Measurements from ENCODE around the gene ADAMTSL3.

DNA sequence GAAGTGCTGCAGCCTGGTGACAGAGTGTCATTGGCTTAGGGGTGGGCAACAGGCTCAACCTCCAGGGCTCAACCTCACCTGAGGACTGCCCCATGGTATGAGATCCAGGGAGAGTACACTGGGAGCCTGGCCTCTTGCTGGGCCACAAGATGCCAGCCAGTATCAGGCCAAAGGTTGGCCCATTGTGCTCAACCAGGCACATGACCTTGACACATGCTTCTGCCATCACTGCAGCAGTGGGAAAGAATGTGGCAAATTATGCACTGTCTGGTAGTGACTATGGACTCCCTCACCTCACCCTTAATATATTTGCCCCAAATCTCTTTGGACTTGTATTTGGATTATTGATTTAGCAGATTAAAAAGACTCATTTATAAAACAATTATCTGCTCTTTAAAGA is 347.7 kb downstream of the ADAMTSL3 start:
- no peak for TF ChIP-seq EZH2phosphoT487 (IDR thresholded peaks at IDR 0.05; ENCODE audit: borderline replicate concordance)
- TF ChIP-seq, protein P1, sequence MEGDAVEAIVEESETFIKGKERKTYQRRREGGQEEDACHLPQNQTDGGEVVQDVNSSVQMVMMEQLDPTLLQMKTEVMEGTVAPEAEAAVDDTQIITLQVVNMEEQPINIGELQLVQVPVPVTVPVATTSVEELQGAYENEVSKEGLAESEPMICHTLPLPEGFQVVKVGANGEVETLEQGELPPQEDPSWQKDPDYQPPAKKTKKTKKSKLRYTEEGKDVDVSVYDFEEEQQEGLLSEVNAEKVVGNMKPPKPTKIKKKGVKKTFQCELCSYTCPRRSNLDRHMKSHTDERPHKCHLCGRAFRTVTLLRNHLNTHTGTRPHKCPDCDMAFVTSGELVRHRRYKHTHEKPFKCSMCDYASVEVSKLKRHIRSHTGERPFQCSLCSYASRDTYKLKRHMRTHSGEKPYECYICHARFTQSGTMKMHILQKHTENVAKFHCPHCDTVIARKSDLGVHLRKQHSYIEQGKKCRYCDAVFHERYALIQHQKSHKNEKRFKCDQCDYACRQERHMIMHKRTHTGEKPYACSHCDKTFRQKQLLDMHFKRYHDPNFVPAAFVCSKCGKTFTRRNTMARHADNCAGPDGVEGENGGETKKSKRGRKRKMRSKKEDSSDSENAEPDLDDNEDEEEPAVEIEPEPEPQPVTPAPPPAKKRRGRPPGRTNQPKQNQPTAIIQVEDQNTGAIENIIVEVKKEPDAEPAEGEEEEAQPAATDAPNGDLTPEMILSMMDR (conservative IDR thresholded peaks at IDR 0.05; ENCODE audit: low read length), result no peak
